Measurements from ENCODE around the gene MACROD2.

GRCh38 chr20:14724036-14724435 lies 728.7 kb downstream of the MACROD2 start:
- no peak for TF ChIP-seq CTCF (IDR thresholded peaks at IDR 0.05)
- no peak for TF ChIP-seq POLR2A (IDR thresholded peaks at IDR 0.05)
- no peak for TF ChIP-seq POLR2AphosphoS5 (IDR thresholded peaks at IDR 0.05)
- no peak for TF ChIP-seq EP300 (IDR thresholded peaks at IDR 0.05)

Measured in suprapubic skin (tissue), 4 donors.